EH (cell line): ENCODE results near the gene STX12.
"Not testable (repeated sequence)": the region's sequence is repeated elsewhere in the genome, so short reads cannot be mapped to it uniquely, and the experiment has no call there.

ENCODE experiments used
- DNase-seq: peaks from one replicate; pipeline ENCODE4 v3.0.0-alpha.2; 2015; ENCODE audit warnings: low read depth

The STX12 gene

GRCh38 chr1:27830621-27831440 lies 57.8 kb downstream of the STX12 start, which contains the start of gene PPP1R8:
Gene PPP1R8 (plus strand): TSS chr1:27830782. CDS start chr1:27830836, 54 bp downstream.
- peak; percentile 97 for DNase-seq

GRCh38 chr1:27831568-27832410 lies 58.8 kb downstream of the STX12 start:
- peak; percentile 31 for DNase-seq

- peak; percentile 57 for DNase-seq
These were observed 59.7 kb downstream of the STX12 start for GRCh38 chr1:27832762-27833161.

GRCh38 chr1:27833470-27833869 lies 60.5 kb downstream of the STX12 start:
- no peak for DNase-seq

- DNase-seq = no peak
These were observed 62.0 kb downstream of the STX12 start for GRCh38 chr1:27835046-27835445.

GRCh38 chr1:27835501-27835900 lies 62.5 kb downstream of the STX12 start:
- DNase-seq = no peak

- DNase-seq = no peak
These were observed 76.9 kb downstream of the STX12 start for GRCh38 chr1:27849951-27850350.

- DNase-seq = no peak
These were observed 82.1 kb downstream of the STX12 start for GRCh38 chr1:27855085-27855484.

GRCh38 chr1:27856561-27857343 lies 83.7 kb downstream of the STX12 start:
- no peak for DNase-seq

- DNase-seq = not testable (repeated sequence)
These were observed 84.5 kb downstream of the STX12 start for GRCh38 chr1:27857552-27857951.

- DNase-seq = peak; percentile 84
These were observed 85.3 kb downstream of the STX12 start for GRCh38 chr1:27858072-27858948.

- DNase-seq = no peak
These were observed 86.0 kb downstream of the STX12 start for GRCh38 chr1:27858949-27859576.

- DNase-seq = no peak
These were observed 88.4 kb downstream of the STX12 start for GRCh38 chr1:27861436-27861835.

GRCh38 chr1:27862004-27862403 lies 89.0 kb downstream of the STX12 start:
- DNase-seq = no peak

GRCh38 chr1:27862671-27863537 lies 89.9 kb downstream of the STX12 start:
- peak; percentile 99 for DNase-seq

GRCh38 chr1:27863538-27863915 lies 90.5 kb downstream of the STX12 start:
- DNase-seq = no peak

GRCh38 chr1:27864264-27864895 lies 91.4 kb downstream of the STX12 start:
- DNase-seq = no peak

GRCh38 chr1:27865821-27866220 lies 92.8 kb downstream of the STX12 start:
- DNase-seq = no peak

- DNase-seq = no peak
These were observed 95.5 kb downstream of the STX12 start for GRCh38 chr1:27868556-27868931.
